DMS79 (cell line): ENCODE data around the gene ITGA11.

ENCODE experiments used
- DNase-seq: peaks from one replicate; lab custom pipeline; 2025; lab: John Stamatoyannopoulos, UW

Gene ITGA11

DNA sequence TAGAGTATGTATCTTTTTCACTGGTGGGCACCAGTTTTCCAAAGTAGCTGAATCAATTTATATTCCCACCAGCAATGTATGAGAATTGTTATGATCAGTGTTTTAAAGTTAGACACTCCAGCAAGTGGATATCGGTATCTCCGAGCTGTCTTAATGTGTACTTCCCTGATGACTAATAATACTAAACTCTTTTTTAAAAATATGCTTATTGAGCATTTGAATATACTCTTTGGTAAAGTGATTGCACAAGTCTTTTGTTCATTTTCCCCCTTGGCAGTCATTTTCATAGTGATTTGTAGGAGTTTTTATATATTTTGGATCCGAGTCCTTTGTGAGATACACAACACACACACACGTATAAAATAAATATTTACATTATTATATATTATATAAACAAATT lies 166.9 kb downstream of the ITGA11 start:
- no peak for DNase-seq

DNA sequence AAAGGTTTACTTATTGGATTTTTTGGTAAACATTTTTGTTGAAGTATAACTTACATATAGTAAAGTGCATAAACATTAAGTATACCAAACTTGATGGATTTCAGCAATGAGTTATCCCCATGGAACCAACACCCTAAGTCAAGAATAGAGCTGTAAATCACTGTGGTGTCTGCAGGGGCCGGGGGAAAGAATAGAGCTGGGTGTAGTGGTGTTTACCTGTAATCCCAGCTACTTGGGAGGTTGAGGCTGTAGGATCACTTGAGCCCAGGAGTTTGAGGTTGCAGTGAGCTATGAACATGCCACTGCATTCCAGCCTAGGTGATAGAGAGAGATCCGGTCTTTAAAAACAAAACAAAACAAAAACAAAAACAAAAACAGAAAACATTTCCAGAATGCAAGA lies 167.7 kb downstream of the ITGA11 start:
- DNase-seq = no peak

DNA sequence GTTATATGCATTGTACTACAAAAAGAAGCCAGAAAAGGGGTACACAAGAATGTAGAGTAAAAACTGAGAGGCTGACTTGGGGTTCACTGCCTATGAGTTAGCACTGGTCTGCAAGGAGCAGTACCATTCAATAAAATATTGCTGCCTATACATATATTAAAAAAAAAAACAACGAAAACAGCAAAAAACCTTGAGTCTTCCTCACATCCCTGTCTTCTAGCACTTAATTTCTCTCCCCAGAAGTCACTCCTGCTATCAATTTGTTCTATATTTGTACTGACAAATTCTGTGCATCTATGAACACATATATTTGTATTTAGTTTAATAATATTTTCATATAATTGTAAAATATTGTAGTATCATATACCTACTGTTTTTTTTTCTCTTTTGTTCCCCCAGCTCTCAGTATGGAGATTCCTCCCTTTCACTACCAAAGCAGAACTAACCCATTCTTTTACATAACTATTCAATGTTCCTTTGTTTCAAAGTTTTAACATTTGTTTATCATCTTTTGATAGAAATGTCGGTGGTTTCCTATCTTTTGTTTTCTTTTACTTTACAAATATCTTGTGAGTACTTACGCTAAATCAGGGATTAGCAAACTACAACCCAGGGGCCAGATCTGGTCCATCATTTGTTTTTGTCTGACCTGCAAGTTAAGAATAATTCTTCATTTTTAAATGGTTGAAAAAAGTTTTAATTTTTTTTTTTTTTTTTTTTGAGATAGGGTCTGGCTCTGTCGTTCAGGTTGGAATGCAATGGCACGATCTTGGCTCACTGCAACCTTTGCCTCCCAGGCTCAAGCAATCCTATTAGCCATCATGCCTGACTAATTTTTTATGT lies 169.2 kb downstream of the ITGA11 start:
- DNase-seq = no peak

DNA sequence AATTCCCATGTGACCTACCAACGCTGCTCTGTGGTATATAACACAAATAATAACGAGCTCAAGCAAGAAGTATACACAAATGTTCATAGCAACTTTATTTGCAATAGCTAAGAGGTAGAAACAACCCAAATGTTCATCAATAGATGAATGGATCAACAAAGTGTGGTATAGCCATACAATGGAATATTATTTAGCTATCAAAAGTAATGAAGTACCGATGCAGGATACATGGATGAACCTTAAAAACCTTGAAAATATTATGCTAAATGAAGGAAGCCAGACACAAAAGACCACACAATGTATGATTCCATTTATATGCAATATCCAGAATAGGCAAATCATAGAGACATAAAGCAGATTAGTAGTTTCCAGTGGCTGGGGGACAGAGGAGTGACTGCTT lies 170.0 kb downstream of the ITGA11 start:
- no peak for DNase-seq

DNA sequence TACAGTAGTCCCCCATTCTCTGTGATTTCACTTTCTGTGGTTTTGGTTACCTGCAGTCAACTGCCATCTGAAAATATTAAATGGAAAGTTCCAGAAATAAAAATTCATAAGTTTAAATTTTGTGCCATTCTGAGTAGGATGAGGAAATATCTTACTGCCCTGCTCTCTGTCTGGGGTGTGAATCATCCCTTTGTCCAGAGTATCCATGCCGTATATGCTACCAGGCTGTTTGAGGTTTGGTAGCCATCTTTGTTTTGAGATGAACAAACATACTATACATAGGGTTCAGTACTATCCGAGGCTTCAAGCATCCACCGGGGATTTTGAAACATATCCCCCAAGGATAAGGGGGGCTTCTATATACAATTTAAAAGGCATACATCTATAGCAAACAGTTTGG lies 170.7 kb downstream of the ITGA11 start:
- DNase-seq = no peak

DNA sequence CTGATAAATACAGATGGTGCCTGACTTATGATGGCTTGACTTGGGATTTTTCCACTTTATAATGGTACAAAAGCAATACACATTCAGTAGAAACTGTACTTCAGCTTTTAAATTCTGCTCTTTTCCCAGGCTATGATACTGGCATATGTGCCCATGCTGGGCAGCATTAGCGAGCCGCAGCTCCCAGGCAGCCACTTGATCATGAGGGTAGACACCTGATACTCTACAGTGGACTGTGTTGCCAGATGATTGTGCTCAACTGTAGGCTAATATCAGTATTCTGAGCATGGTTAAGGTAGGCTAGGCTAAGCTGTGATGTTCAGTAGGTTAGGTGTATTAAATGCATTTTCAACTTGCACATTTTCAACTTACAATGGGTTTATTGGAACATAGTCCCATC lies 172.1 kb downstream of the ITGA11 start:
- DNase-seq = no peak

DNA sequence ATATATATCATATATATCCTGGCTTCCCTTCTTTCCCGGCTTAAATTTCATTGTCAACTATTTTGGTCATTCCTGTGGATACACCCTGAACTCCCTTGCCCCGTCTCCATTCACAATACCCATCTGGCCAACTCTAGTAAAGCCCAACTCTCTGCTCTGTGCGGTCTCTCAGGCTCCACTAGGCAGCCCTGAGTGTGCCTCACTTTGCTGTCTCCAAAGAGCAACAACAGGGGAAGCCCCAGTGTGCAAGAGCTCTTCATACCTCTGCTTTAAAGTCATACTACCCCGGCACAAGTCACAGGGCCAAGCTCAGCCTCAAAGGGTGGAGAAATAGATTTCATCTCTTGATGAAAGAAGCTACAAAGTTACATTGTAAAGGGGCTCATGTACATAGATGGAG lies 173.3 kb downstream of the ITGA11 start:
- no peak for DNase-seq

DNA sequence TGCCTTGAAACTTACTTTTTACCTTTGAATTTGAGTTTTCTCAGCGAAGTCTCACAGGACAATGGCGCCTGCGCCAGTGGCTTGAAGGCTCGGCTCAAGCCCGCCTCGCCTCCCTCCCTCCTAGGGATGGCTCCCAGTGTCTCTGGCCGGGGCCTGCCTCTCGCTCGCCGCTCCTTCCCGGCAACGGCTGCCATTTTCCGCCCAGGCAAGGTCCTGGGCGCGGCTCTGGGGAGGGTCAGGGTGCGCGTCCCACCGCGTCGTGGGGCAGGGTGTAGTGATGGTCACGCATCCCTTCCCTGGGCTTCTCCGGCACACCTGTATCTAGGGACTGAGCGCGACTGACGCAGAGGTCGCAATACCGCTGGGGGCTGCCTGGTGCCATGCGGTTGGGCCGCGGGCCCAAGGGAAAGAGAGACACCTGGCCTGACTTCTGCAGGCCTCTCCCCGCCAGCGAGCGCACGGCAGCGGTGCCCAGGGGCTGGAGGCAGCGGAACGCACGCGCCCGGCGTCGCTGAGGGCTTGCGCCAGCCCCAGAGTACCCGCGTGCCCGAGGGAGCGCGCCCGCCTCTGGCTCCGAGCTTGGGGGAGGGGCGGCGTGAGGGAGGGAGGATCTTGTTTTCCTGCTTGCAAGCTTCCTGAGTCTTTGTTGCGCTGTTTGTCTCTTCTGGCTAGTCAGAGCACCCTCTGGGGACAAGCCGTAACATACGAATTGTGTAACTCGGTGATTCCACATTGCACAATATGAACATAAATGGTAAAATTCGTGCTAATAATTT lies 175.1 kb downstream of the ITGA11 start:
- peak; percentile 24 for DNase-seq

DNA sequence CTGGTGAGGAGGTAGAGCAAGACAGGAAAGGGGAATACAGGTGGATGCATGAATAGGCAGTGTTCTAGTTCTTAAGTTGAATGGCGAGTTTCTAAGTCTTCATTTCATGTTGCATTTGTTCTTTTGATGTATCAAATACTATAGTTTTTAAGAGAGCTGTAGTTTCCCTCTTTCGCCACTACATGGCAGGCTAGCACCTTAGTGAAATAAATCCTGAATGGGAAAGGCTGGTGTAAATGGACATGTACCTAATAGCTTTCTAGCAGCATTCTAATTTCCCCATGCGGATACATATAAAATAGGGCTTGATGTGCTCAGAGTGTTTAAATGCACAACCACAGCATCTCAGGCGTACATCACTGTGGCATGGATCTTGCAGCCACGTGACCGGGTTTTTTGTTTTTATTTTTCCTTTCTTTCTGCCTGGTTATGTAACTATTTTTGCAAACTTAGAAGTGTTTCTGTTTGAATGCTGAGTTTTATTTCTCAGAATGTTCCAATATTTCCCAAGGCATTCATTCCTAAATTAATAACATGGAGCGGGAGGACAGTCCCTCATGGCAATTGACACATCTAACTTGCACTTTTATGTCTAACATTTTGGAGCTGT lies 178.9 kb downstream of the ITGA11 start:
- DNase-seq = no peak

DNA sequence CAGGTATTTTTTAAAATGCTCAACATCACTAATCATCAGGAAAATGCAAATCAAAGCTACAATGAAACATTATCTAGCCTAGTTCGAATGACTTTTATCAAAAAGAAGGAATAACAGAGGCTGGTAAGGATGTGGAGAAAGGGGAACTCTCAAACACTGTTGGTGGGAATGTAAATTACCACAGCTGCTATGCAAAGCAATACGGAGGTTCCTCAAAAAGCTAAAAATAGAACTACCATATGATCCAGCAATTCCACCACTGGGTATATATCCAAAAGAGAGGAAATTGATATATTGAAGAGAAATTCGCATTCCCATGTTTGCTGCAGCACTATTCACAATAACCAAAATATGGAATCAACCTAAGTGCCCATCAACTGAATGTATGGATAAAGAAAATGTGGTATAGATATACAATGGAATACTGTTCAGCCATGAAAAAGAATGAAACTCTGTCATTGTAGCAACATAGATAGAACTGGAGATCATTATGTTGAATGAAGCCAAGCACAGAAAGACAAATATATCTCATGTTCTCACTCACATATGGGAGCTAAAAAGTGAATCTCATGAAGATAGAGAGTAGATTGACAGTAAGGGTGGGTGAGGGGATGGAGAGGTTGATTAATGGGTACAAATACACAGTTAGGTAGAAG lies 182.8 kb downstream of the ITGA11 start:
- no peak for DNase-seq
